Fibroblast of peridontal ligament (primary cell): ENCODE results near the gene MAGIX.

Experiments used
- DNase-seq: peaks from one replicate; pipeline ENCODE4 v3.0.0-alpha.2; 2010; ENCODE audit errors: extremely low read depth

MAGIX gene

DNA sequence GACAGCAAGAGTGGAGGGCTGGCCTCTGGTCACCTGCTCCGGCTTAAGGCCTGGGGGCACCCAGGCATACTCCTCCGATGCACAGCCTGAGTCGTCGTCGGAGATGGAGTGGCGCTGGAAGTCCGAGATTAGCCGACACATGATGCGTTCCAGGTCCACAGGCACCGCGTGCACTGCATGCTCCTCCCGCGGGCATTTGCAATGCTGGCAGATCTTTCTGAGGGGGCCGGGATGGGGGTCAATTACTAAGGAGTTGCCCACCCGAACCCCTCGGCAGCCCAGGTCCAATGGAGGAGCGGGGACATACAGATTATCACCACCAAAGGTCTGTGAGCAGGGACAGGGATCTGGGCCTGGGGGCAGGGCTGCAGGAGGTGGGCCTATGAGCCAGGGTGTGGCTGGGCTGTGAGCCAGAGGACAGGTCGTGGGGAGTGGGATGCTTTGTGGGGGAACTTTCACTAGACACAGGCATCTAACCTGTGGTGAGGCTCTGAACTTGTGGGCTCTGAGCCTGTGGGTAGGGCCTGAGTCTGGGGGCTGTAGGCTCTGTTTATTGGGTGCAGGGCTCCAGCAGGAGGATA lies 21.2 kb downstream of the MAGIX start:
- no peak for DNase-seq

- DNase-seq: peak; percentile 84
Measured at GRCh38 chrX:49184294-49185281, 22.0 kb downstream of the MAGIX start.

DNA sequence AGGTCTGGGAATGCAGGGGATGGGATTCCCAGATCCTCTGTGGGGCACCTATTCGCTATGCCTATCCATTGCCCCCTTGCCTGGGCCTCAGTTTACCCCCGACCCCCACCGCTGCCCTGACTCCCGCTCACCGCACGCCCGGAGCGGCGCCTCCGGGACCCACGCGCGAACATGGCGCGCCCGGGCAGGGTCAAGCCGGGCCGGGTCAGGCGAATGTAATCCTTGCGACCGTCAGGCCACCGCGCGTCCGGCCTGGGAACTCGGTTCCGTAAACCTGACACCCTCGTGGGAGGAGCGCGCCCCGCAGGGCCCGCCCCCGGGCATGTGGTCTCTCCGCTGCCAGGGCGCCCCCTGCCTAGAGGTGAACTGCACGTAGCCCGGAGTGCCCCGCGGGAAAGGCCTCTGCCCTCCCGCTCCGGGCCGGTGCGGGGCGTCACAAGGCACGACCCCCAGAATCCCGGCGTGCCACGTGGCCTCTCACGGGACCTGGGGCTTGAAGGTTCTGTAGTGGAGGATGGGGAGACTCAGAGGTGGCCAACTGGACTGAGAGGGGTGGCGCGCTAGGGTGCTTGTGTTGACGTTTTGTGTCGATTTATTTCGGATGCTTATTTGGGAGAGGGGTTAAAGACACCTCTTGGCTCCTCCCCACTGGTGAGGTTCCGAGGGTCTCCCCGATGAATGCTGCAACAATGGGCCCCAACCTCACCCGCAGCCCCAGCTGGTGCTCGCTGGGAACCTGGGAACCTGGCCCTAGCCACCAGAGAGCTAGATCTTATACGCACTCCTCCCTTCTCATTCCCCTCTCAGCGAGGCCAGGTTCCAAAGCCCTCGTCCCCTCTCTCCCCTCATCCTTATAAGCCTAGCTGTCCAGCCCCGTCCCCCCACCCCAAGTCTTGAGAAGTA lies 23.8 kb downstream of the MAGIX start, which contains the start of gene PRICKLE3:
Gene PRICKLE3, minus strand, starts transcription at position 249 of the 903 bp plus-strand sequence. Its CDS starts 76 bp downstream, at position 173.
- peak; percentile 41 for DNase-seq

DNA sequence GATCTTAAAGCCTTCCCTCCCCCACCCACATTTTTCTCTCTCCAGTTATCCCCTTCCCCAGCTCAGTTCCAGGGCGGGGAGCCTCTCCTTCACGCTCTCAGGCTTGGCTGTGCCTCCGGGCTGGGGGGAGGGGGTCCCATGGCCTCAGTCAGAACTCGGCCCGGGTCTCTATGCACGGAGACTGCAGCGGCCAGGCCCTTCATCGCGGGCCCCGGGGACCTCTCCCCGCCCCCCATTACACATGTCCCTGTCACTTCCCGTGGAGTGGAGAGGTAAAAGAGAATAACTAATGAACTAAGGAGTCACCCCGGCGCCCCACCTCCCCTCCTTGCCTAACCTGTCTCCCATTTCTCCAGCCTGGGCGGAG lies 24.5 kb downstream of the MAGIX start:
- no peak for DNase-seq

DNA sequence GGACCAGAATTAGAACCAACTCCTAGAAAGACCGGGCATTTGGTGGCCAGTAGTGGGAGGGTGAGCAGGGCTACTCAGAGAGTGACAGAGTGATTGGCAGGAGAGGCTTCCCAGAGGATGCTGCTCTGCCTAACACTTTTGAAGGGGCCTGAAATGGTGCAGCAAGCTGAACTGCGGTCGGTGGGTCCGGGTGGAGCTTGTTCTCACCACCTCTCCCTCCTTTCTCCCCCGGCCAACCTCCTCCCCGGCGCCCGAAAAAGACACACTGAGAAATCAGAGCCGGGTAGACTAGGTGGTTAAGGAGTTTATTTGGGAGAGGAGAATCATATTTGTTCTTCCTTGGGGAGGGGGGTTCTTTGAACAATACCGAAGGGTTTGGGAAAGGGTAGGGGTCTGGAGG lies 25.0 kb downstream of the MAGIX start:
- no peak for DNase-seq

- no peak for DNase-seq
Measured at GRCh38 chrX:49188468-49189076, 26.0 kb downstream of the MAGIX start.

DNA sequence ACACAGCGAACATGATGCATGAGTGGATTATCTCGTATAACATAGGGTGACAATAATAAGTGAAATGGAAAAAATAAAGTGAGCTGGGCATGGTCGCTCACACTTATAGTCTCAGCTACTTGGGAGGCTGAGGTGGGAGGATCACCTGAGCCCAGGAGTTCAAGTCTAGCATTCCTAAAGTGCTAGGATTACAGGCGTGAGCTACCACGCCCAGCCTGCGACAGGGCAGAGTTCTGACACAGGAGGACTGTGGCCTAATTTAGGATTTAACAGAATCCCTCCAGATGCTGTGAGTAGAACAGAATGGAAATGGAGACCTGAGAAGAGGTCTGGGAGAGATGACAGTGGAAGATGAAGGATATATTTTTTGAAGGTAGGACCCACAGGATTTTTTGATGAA lies 27.0 kb downstream of the MAGIX start:
- no peak for DNase-seq

GRCh38 chrX:49190821-49191573 lies 28.4 kb downstream of the MAGIX start:
- peak; percentile 99 for DNase-seq

DNA sequence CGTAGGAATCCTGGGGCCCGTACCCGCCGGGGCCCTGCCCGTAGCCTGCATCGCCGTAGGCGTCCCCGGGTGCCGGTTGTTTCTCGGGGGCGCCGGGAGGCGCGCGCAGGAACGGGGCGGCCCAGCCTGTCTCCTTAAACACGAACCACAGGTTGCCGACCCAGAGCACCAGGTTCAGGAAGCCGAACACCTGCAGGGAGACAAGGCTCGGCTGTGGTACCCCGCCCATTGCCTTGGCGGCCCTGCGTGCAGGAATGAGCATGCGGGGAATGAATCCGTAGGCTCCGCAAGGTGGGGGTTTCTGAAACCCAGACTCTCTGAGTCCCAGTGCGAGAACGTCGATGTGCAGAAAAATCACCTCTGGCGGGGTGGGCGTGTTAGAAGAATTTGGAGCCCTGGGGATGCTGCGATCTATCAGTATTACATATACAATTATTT lies 29.0 kb downstream of the MAGIX start:
- DNase-seq: no peak

- peak; percentile 38 for DNase-seq
Measured at GRCh38 chrX:49192722-49193328, 30.3 kb downstream of the MAGIX start.

DNA sequence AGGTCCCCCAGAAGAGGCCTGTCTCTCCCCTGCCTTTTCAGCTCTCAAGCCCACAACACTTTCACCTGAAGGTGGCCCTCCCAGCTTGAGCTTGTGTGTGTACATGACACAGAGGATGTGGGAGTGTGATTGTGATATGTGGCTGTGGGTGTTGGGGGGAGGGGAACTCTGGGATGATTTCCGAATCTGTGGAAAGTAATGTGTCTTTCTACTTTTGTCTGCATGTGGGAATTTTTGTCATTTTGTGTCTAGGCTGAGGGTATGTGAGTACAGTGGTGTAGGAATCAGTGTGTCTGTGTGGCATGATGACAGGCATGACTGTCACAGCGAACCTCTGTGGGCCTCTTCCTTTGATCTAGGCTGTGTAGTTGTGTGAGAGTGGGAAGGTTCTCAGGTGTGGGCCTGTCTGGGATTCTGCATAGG lies 31.0 kb downstream of the MAGIX start:
- DNase-seq: no peak

- no peak for DNase-seq
Measured at GRCh38 chrX:49197543-49198087, 35.1 kb downstream of the MAGIX start.

DNA sequence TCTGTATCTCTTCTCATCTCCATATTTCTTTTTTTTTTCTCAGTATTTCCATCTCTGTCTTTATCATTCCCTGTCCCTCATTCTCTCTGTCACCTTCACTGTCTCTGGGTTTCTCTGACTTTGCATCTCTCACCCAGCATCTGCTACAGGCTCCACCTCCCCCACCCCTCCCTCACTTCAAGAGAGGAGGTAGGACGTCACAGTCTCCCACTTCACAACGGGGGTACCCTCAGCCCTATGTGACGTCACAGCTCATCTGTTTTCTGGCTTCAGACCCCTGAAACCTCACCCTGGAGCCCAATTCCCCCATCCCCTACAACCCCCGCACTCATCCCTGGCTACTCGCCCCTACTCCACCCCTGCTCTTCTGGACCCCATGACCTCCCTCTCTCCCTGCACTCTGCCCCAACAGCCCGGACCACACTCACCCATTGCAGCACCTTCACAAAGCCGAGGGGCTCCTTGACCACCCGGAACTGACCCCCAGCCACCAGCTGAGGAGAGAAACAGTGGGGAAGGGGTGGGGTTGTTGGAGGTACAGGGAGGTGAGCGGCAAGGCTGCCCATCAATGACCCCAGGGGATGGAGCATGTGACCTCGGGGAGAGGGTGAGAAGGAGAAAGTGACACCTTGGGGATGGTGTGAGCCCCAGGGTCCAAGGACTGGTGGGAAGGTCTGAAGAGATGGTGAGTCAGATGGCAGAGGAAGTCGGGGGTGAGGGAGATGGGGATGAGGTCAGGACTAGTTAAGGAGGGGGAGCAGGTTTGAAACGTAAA lies 36.2 kb downstream of the MAGIX start:
- no peak for DNase-seq

DNA sequence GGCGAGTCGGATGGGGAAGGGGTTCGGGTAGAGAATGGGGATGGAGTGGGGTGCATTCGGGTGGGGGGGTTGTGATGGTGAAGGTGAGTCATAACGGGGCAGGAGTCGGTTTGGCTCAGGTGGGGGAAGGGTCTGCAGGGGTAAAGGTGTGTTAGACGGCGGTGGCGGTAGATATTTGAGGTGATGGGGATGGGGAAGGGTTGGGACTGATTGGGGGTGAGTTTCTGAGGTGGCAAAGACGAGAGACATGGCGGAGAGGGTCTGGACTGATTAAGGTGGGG lies 36.7 kb downstream of the MAGIX start:
- DNase-seq: no peak

- peak; percentile 67 for DNase-seq
Measured at GRCh38 chrX:49199906-49200771, 37.6 kb downstream of the MAGIX start, which contains the start of gene SYP. Gene SYP, minus strand, starts transcription at chrX:49200193. Its CDS starts 7 bp downstream, at chrX:49200186.

DNA sequence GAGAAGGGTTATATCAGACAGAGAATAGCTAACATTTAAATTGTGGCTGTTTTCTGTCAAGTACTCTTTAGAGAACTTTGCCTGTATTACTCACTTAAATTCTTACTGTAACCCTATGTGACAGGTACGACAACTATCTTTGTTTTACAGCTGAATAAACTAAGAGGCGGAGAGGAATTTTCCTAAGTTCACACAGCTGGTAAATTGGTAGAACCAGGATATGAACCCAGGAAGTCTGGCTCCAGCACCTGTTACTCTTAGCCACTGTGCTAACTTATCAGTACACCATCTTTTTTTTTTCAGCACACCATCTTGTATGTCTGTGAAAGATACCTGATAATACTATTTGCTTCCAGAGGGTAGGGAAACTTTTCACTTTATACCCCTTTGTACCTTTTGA lies 39.5 kb downstream of the MAGIX start:
- DNase-seq: no peak

DNA sequence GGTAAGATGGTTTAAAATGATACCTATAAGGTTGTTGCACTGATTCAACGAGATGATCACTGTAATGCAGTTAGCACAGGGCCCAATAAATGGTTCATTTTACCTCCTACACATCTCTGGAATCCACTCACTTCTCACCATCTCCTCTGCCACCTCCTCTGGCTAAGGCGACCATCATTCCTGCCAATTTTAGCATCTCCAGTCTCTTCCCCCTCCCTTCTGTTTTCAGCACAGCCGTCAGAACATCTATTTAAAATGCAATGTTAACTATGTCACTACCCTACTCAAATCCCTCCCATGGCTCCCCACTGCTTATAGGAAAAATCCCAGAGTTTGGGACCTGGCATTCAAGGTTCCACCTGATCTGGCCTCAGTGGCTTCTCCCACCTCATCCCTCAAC lies 41.0 kb downstream of the MAGIX start:
- no peak for DNase-seq

DNA sequence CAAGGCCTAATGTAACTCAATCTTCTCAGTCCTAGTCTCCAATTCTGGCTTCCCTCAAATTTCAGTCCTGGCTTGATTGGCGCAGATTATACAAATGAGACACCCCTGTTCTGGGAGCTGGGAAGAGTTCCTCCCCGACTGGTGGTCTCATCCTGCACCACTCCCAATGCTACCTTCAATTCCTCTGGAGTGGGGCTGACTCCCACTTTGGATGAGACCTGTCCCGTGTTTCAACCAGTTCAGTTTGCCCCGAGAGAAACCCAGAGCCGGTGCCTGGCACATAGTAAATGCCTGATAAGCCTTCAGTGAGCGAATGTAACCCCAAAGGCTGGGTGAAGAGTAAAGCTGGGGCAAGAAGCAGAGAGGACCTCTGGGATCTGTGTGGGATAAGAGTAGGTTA lies 41.5 kb downstream of the MAGIX start:
- DNase-seq: no peak
